HG03108 (cell line): ENCODE results near the gene MLIP.

ENCODE experiments used
- ATAC-seq: cut with Tn5 transposase; IDR thresholded peaks from one replicate; pipeline ENCODE4 v1.9.1; 2021; ENCODE audit warnings: moderate library complexity; ENCODE audit not compliant: unreplicated experiment

The MLIP gene

GRCh38 chr6:54096811-54097210, 14.4 kb upstream of the MLIP start:
- ATAC-seq = no peak

DNA sequence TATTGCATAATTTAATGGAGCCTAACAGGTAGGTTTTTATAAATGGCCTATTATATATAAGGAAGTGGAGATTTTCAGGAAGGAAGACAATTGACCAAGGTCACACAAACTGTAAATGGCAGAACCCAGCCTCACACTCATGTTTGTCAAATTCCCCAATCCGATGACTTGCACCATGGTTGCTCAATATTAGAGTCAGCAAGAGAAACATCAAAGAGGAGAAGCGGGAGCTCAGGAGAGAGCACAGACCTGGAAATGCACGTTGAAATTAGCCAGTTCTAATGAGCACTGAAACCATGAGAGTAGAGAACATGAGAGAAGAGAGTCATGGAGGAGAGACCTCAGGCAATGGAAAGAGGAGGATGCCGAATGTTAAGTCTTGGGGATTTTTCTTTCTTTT, 13.5 kb upstream of the MLIP start:
- no peak for ATAC-seq

DNA sequence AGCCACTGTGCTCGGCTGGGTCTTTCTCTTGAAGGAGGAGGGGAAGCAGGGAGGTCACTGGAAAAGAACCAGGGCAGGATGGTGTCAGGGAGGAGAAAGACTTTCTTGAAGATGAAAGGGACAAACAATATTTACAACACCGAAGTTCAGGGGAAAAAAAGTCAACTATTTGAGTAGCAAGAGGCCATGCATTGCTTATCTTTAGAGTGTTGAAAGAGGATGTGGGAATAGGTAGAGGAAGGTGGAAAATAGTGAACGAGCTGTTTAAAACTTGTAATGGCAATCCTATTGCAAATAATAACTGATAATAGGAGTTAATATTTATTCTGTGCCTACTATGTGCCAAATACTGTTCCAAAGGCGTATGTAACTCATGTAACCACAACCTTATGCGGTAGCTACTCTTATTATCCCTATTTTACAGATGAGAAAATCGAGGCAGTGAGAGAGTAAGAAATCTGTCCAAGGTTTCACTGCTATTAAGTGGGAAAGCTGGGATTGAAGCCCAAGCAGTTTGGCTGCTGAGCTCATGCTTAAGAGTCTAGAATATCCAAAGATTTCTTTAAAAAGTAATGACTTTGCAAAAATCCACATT, 12.7 kb upstream of the MLIP start:
- no peak for ATAC-seq

DNA sequence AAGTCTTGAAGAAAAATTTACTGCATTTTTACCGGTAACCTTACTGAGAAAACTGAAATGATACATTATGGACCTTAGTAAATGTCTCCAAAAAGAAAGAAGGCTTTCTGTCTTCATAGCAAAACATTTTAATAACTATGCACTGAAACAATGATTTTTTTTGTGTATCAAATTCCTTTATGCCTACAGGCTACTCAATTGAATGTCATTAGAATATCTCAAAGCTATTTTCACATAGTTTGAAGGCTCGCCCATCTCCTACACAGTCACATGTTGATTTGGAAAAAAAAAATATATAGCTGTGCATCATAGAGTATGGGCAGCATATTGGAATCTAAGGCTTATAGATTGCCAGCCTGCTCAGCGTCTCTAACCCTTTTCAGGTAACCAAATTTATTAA, 12.0 kb upstream of the MLIP start:
- ATAC-seq = no peak

DNA sequence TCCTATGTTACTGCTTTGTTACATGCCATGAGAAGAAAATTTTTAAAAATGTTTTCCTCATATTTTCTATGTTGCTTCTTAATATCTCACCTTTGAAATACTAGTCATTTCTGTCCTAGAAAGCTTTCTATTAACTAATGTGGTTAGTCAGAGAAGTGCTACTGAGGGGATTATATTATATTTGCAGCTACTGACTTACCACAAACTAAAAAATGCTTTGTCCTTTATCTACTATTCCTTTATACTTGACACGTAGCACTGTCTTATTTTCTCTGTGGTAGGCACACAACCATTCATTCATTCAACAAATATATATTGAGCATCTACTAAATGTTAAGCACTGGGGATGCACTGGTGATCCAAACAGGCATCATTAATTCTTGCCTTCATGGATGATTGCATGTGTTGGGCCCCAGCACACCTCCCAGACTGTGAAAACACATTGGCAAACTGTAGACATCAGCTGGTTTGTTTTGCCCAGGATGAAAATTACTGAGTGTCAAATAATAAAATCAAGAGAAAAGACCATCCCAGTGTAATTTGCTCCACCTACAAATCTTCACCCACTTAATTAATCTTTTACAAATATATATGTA, 10.7 kb upstream of the MLIP start:
- ATAC-seq = peak; percentile 80

GRCh38 chr6:54102238-54102637, 9.0 kb upstream of the MLIP start:
- ATAC-seq = no peak

DNA sequence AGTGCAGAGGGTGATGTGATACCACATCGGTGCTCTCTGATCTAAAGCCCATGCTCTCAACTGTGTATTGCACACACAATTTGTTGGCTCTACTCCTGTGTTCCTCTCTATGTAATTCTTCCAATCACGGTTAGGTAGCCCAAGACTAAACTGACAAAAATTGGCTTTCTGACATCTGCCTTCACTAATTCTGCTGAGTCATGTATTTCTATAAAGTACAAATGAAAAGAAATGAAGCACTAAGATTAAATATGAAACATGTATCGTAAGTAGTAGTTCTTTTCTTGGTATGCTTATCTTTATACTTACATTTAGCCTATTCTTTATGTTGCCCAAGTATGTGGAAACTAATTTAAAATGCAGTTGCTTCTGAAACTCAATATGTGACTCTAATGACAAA, 7.7 kb upstream of the MLIP start:
- no peak for ATAC-seq

- ATAC-seq = no peak
Observed at GRCh38 chr6:54106727-54107126, 4.5 kb upstream of the MLIP start.

- no peak for ATAC-seq
Observed at GRCh38 chr6:54107470-54108090, 3.7 kb upstream of the MLIP start.

DNA sequence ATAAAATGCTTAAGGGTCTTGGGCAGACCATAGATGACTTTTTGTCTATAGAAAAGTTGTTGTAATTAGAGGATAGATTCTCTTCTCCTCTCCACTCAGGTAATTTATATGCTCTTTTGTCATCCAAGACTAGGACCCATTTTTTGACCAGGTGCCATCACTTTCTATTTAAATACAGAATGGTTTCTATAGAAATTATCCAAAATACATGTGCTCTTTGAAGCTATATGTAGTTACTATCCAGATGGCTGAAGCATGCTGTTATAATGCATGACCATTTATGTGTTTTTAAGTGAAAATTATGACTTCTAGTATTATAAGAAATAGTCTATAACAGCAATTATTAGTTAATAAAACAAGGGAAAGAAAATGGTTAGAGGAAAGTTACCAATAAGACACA, 3.0 kb upstream of the MLIP start:
- no peak for ATAC-seq

- ATAC-seq = no peak
Observed at GRCh38 chr6:54109586-54109985, 1.7 kb upstream of the MLIP start.

GRCh38 chr6:54112151-54112650, 958 bp downstream of the MLIP start:
- no peak for ATAC-seq

DNA sequence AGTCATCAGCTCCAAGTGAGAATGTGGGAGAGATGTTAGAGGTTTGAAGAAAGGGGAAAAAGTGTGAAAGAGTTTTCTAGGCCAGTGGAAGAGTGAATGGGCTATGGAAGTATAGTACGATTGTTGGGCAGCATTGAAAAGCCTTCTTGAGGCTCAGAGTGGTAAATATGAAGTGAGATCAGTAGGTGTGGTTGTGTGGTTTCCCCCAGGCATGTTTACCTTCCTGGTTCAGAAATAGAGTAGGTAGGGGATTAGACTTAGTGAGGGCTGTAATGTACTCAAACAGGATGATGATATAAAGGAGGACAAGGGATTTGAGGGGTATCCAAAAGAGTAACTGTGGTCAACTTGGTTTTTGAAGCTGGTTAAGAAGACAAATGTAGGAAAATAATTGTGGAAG, 3.7 kb downstream of the MLIP start:
- ATAC-seq = no peak

DNA sequence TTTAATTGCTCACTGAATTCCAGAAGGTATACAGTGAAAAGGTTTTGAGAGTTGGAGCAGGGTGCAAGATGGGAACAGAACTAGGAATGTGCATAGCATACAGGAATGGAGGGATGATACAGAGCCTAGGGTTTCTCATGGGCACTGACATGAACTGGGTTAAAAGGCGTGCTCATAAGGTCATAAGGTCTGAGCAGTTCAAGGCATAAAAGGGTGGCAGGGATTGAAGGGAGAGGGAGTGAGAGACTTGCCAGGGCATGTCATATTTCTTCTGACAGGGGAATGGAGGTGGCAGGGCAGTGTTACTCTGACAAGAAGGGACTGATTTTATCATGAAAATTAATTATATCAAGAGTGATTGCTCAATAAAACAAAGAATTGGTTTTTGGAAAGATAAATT, 4.7 kb downstream of the MLIP start:
- ATAC-seq = no peak

- ATAC-seq = no peak
Observed at GRCh38 chr6:54118117-54118516, 6.9 kb downstream of the MLIP start.

- no peak for ATAC-seq
Observed at GRCh38 chr6:54125493-54125892, 14.2 kb downstream of the MLIP start.

GRCh38 chr6:54130179-54130578, 18.9 kb downstream of the MLIP start:
- no peak for ATAC-seq

- ATAC-seq = no peak
Observed at GRCh38 chr6:54132587-54132986, 21.3 kb downstream of the MLIP start.

DNA sequence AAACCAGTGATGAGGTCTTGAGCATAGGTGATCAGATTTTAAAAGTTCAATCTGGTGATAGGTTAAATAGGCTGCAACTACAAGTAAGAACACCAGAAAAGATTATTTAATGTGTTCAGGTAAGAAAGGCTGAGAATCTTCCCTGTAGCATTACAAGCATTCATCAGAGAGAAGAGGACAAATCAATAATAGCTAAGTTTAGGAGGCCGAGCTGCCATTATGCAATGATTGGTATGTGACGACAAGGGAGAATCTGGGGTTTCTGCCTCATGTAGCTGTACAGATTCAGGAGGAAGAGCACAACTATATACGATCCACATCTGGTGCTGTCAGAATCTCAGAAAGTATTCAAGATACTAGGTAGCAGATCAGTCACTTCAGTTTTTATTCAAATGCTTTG, 21.9 kb downstream of the MLIP start:
- ATAC-seq = no peak

DNA sequence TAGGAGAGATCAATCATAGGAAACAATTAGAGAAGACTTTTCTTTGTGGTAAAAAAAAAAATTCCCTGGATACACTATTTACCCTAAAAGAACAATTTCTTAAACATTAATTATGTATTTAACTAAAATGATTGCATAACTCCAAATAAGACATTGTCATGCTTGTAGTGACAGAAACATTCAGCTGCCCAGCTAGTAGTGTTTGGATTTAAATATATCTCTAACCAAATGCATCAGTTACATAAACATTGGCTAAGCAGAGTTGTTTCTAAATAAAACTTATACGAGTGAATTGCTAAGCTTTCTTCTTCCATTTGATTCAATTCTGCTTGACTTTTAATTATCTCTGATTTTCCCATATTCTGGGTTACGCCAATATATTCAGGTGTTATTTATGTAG, 23.7 kb downstream of the MLIP start:
- ATAC-seq = no peak

DNA sequence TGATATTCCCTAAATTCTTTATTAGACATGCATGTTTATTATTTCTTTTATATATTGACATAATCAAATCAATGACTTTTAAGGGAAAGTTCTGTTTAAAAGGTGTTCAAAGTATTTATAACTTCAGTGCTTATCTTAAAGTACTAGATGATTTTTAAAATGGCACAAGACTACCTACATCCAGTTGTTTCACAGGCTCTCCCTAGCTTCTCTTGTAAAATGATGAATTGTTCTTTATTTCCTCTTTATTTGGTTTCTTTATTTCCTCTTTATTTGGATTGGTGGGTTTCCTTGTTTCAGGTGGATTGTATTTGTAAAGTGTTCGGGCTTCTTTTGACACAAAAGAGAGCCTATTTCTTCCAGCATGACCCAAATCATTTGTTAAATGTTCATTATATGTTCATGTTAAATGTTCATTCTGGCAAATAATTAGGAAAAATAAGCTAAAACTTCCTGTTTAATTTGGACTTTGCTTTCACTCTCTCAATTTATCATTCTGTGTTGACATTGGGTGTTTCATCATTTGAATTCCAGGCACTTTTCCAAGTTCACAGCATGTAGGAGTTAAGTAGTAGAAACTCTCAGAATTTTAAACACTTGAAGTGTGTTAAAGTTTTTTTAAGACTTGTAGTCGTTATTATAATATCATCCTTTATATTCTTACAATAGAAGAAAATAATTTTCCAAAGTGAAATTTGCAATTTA, 24.6 kb downstream of the MLIP start:
- no peak for ATAC-seq

DNA sequence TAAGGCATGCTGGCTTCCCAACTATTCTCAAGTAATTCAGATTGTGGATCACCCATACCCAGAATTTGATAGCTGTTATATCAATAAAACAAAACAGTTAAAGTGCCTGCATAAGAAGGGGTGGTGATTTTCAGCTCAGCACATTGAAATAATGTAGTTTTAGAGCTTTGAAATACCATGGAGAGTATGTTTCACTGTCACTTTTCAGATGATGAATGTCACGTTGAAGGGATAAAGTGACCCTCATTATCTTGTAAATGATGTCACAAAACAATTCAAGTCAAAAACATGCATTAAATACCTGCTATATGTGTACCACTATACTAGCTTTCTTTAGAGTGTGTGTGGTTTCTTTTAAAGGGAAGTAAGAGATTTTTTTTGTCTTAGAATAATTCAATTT, 27.6 kb downstream of the MLIP start:
- ATAC-seq = no peak
